Smooth muscle cell (in vitro differentiated cells): Measurements from ENCODE around the gene DRD1. TPM values are rescaled to one million over a fixed set of nuclear protein-coding genes. Genes with fewer than 3 reads are reported as not detected.
A peak's percentile ranks its signal among the peaks of the same experiment; 100 is the strongest.
"Not testable (repeated sequence)": the region's sequence is repeated elsewhere in the genome, so short reads cannot be mapped to it uniquely, and the experiment has no call there.

Source experiments
- DNase-seq: peaks from one replicate; lab custom pipeline; 2025; ENCODE audit not compliant: unreplicated experiment; lab: John Stamatoyannopoulos, UW
- H2AFZ ChIP-seq: fragments of 200-600 bp; sonication (generic); 2 replicates; pipeline ENCODE4 v1.6.0; 2016; ENCODE audit warnings: antibody characterized with exemption, low read depth, mild to moderate bottlenecking
- H3F3A ChIP-seq: fragments of 200-600 bp; sonication (generic); 2 replicates; pipeline ENCODE4 v1.6.0; 2017; ENCODE audit warnings: antibody characterized with exemption, low read depth
- H3K27ac ChIP-seq: fragments of 200-600 bp; sonication (generic); 2 replicates; pipeline ENCODE4 v1.5.1; 2016; ENCODE audit warnings: low read depth, mild to moderate bottlenecking
- H3K27me3 ChIP-seq: fragments of 200-600 bp; sonication (generic); 2 replicates; pipeline ENCODE4 v1.6.1; 2016; ENCODE audit warnings: low read depth, mild to moderate bottlenecking
- H3K36me3 ChIP-seq: fragments of 200-600 bp; sonication (generic); 2 replicates; pipeline ENCODE4 v1.5.1; 2016; ENCODE audit warnings: low read depth
- H3K4me1 ChIP-seq: fragments of 200-600 bp; sonication (generic); 2 replicates; pipeline ENCODE4 v1.5.1; 2016; ENCODE audit warnings: low read depth
- H3K4me2 ChIP-seq: fragments of 200-600 bp; sonication (generic); 2 replicates; pipeline ENCODE4 v1.6.0; 2016; ENCODE audit warnings: mild to moderate bottlenecking
- H3K4me3 ChIP-seq: fragments of 200-600 bp; sonication (generic); 2 replicates; pipeline ENCODE4 v1.5.1; 2016; ENCODE audit warnings: mild to moderate bottlenecking
- H3K79me2 ChIP-seq: fragments of 200-600 bp; sonication (generic); 2 replicates; pipeline ENCODE4 v1.6.0; 2016; ENCODE audit warnings: low read depth, mild to moderate bottlenecking
- H3K9ac ChIP-seq: fragments of 200-600 bp; sonication (generic); 2 replicates; pipeline ENCODE4 v1.6.0; 2016; ENCODE audit warnings: low read depth
- H3K9me3 ChIP-seq: fragments of 200-600 bp; sonication (generic); replicated peaks from 2 replicates; pipeline ENCODE4 v1.5.1; 2016; ENCODE audit warnings: low read depth
- H4K20me1 ChIP-seq: fragments of 200-600 bp; sonication (generic); 2 replicates; pipeline ENCODE4 v1.6.0; 2016; ENCODE audit warnings: low read depth
- WGBS: methylation state at CpG from one replicate; pipeline ENCODE4 v1.1.7; 2016; ENCODE audit warnings: low lambda C conversion rate; 5-methylcytosine and 5-hydroxymethylcytosine counted together
- polyA plus RNA-seq: library from polyadenylated mRNA; unstranded; fragments of >200 nt; fragmentation: Nextera tagmentation; extraction: Ambion mirVana; gene quantifications from 2 replicates; pipeline ENCODE4 v1.2.1, GENCODE V29; 2016
- total RNA-seq: library from RNA; depleted of rRNA; stranded (reverse); fragments of >200 nt; gene quantifications from 2 replicates; pipeline ENCODE4 v1.2.3, GENCODE V29; 2014
- TF ChIP-seq, protein P1 (sequence below): fragments of 200-600 bp; sonication (generic); IDR thresholded peaks from 2 replicates; pipeline ENCODE4 v1.5.1; 2017; ENCODE audit warnings: borderline replicate concordance, mild to moderate bottlenecking, antibody characterized with exemption; ENCODE audit not compliant: insufficient read depth, poor library complexity, severe bottlenecking

Gene DRD1
- total and polyA plus RNA-seq, 2 experiments from 2014 or later = 0.32 to 1.3 TPM

- 69% methylated on average over 7 of the region's 7 CpGs for WGBS
Measured at GRCh38 chr5:175460126-175460525, 16.1 kb upstream of the DRD1 start.

DNA sequence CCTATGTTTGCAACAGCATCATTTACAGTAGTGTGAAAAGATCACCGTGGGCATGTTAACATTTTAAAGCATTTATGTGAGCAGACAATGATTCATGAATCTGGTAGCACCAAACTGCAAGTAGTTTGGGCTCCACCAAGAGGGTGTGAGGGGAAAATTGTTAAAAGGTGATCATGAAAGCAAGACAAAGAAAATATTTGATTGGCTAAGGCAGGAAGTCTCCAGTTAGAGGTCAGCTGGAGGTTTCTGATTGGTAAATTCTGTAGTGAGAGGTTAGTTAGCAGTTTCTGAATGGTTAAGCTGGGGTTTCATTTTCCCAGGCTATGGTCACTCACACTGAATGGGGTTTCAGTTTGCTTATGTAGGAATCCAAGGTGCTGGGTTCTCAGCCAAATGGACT is 13.5 kb upstream of the DRD1 start:
- DNase-seq = no peak
- Histone ChIP-seq H2AFZ (no peak overlapping the region), H3K4me2 (no peak overlapping the region), H3K79me2 (no peaks in the 10 kb centered on the region), H3F3A (no peaks in the 10 kb centered on the region), H3K9ac (no peak overlapping the region), H4K20me1 (no peaks in the 10 kb centered on the region), H3K27me3 (peaks cover 12% of the 10 kb centered on the region), H3K36me3 (no peaks in the 10 kb centered on the region), H3K4me1 (no peaks in the 10 kb centered on the region), H3K9me3 (no peaks in the 10 kb centered on the region), H3K27ac (no peak overlapping the region), H3K4me3 (no peak overlapping the region)
- TF ChIP-seq, protein P1, sequence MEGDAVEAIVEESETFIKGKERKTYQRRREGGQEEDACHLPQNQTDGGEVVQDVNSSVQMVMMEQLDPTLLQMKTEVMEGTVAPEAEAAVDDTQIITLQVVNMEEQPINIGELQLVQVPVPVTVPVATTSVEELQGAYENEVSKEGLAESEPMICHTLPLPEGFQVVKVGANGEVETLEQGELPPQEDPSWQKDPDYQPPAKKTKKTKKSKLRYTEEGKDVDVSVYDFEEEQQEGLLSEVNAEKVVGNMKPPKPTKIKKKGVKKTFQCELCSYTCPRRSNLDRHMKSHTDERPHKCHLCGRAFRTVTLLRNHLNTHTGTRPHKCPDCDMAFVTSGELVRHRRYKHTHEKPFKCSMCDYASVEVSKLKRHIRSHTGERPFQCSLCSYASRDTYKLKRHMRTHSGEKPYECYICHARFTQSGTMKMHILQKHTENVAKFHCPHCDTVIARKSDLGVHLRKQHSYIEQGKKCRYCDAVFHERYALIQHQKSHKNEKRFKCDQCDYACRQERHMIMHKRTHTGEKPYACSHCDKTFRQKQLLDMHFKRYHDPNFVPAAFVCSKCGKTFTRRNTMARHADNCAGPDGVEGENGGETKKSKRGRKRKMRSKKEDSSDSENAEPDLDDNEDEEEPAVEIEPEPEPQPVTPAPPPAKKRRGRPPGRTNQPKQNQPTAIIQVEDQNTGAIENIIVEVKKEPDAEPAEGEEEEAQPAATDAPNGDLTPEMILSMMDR = no peak
- 69% methylated on average over 1 of the region's 1 CpG for WGBS

More at GRCh38 chr5:175460126-175460525, 16.1 kb upstream of the DRD1 start:
- no peaks in the 10 kb centered on the region for H4K20me1 ChIP-seq
- no peak overlapping the region for H3K4me2 ChIP-seq
- no peaks in the 10 kb centered on the region for H3K36me3 ChIP-seq
- no peaks in the 10 kb centered on the region for H3K27me3 ChIP-seq
- H3K79me2 ChIP-seq = no peaks in the 10 kb centered on the region
- no peak for DNase-seq
- H3F3A ChIP-seq = no peaks in the 10 kb centered on the region
- H3K4me3 ChIP-seq = no peak overlapping the region
- H3K27ac ChIP-seq = no peak overlapping the region
- no peaks in the 10 kb centered on the region for H3K4me1 ChIP-seq
- TF ChIP-seq, protein P1 = peak; percentile 51
- no peak overlapping the region for H2AFZ ChIP-seq
- H3K9ac ChIP-seq = no peak overlapping the region
- H3K9me3 ChIP-seq = no peaks in the 10 kb centered on the region

DNA sequence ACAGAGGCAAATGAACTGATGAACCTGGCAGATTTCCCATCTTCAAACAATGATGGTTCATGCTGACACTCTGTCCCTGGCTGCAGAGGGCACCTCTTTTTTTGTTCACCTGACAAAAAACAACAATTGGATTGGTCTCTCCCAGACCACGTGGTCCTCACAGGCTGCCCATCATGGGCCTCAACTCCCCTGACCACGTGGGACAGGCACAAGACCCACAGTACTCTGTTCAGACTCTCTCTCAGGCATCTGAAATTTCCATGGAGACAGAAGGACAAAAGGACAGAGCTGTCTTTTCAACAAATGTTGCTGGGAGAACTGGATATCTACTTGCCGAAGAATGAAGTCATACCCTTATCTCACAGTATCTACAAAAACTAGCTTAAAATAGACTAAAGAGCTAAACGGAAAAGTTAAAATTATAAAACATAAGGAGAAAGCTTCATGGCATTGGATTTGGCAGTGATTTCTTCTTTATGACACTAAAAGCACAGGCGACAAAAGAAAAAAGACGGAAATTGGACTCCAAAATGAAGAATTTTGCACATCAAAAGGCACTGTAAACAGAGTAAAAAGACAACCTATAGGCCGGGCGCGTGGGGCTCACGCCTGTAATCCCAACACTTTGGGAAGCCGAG is 12.2 kb upstream of the DRD1 start:
- 84% methylated on average over 11 of the region's 11 CpGs for WGBS

GRCh38 chr5:175454338-175454737 is 10.4 kb upstream of the DRD1 start:
- not testable (repeated sequence) for H3K36me3 ChIP-seq, H3K79me2 ChIP-seq, H2AFZ ChIP-seq, H3K9me3 ChIP-seq, H3F3A ChIP-seq, H3K4me3 ChIP-seq, H4K20me1 ChIP-seq, DNase-seq, H3K27ac ChIP-seq, H3K4me2 ChIP-seq, H3K4me1 ChIP-seq, H3K9ac ChIP-seq
- 86% methylated on average over 5 of the region's 5 CpGs for WGBS
- H3K27me3 ChIP-seq = peaks cover 32% of the 10 kb centered on the region

More for the DNA sequence above, 12.2 kb upstream of the DRD1 start:
- Histone ChIP-seq H3K4me1 (no peaks in the 10 kb centered on the region), H3K27me3 (peaks cover 23% of the 10 kb centered on the region), H3K27ac (no peak overlapping the region), H4K20me1 (no peaks in the 10 kb centered on the region), H3K36me3 (no peaks in the 10 kb centered on the region), H3K4me2 (no peak overlapping the region), H3K4me3 (no peak overlapping the region), H3F3A (no peaks in the 10 kb centered on the region), H3K9me3 (no peaks in the 10 kb centered on the region), H3K79me2 (no peaks in the 10 kb centered on the region), H2AFZ (no peak overlapping the region), H3K9ac (no peak overlapping the region)
- DNase-seq = no peak
- TF ChIP-seq, protein P1 = no peak
